HepG2 (cell line): Measurements from ENCODE around the gene SRGAP3.

Experiments
- CTCF ChIP-seq: sonication (generic); formaldehyde crosslinking; IDR thresholded peaks from 2 replicates; pipeline ENCODE4 v1.5.0; 2020; ENCODE audit warnings: mild to moderate bottlenecking, missing genetic modification reagents, moderate library complexity
- MYNN ChIP-seq: sonication (generic); formaldehyde crosslinking; IDR thresholded peaks from 2 replicates; pipeline ENCODE4 v1.4.0; 2020; ENCODE audit warnings: mild to moderate bottlenecking, low read depth, missing genetic modification reagents
- YY1 ChIP-seq: IDR thresholded peaks from 2 replicates; pipeline ENCODE4 v1.6.1; 2011; ENCODE audit warnings: low read length, low read depth, moderate library complexity, mild to moderate bottlenecking; ENCODE audit not compliant: insufficient read depth, insufficient replicate concordance
- ZBTB43 ChIP-seq: sonication (generic); formaldehyde crosslinking; conservative IDR thresholded peaks from 2 replicates; pipeline ENCODE4 v1.4.0; 2020; ENCODE audit warnings: missing genetic modification reagents

GRCh38 chr3:9079676-9080075 lies 169.8 kb downstream of the SRGAP3 start:
- TF ChIP-seq ZBTB43 (CRISPR knock-in tag) (no peak), YY1 (no peak), MYNN (CRISPR knock-in tag) (no peak), CTCF (CRISPR knock-in tag) (no peak)
